Tibial artery (tissue), 4 donors: ENCODE data around the gene C1orf21.
A peak's percentile ranks its signal among the peaks of the same experiment; 100 is the strongest.

ENCODE experiments used
- DNase-seq, 2 donors: peaks; one replicate each; pipeline ENCODE4 v3.0.0-alpha.2; 2019
- H3K27ac ChIP-seq, 2 donors: fragments of 200-600 bp; sonication (generic) in 1 of 2; 1 replicate in 1 of 2; 2 replicates in 1 of 2; pipeline ENCODE4 v1.5.1; 2018 to 2019; ENCODE audit warnings: mild to moderate bottlenecking in 1 of 2
- H3K27me3 ChIP-seq, 2 donors: fragments of 200-600 bp; sonication (generic) in 1 of 2; one replicate each; pipeline versions ENCODE4 v1.5.1 to v1.6.0; 2016 to 2019
- H3K36me3 ChIP-seq, 3 donors: fragments of 200-600 bp; sonication (generic) in 2 of 3; one replicate each; pipeline ENCODE4 v1.5.1; 2016 to 2019; ENCODE audit warnings: mild to moderate bottlenecking in 2 of 3
- H3K4me1 ChIP-seq, 4 donors: fragments of 200-600 bp; sonication (generic) in 2 of 4; 1 replicate in 3 of 4; 2 replicates in 1 of 4; pipeline ENCODE4 v1.5.1; 2016 to 2019
- H3K4me3 ChIP-seq, 2 donors: fragments of 200-600 bp; sonication (generic) in 1 of 2; 1 replicate in 1 of 2; 2 replicates in 1 of 2; pipeline ENCODE4 v1.5.1; 2018 to 2019; ENCODE audit warnings: mild to moderate bottlenecking in 2 of 2
- H3K9me3 ChIP-seq, 3 donors: fragments of 200-600 bp; sonication (generic) in 1 of 3; one replicate each; pipeline ENCODE4 v1.5.1; 2016 to 2019
- CTCF ChIP-seq, 2 experiments: fragments of 200-600 bp in 1 of 2; fragments of 450-650 bp in 1 of 2; IDR thresholded peaks; one replicate each; pipeline ENCODE4 v1.5.1; 2017 to 2019; ENCODE audit warnings: antibody characterized with exemption in 2 of 2, mild to moderate bottlenecking in 1 of 2, moderate library complexity in 1 of 2
- intact Hi-C: fragments of 100-400 bp; cut with DNase I; formaldehyde crosslinking; loops from one replicate; pipeline ENCODE4 v1.15.0; 2023; ENCODE audit warnings: low total_unique reads

Gene C1orf21

DNA sequence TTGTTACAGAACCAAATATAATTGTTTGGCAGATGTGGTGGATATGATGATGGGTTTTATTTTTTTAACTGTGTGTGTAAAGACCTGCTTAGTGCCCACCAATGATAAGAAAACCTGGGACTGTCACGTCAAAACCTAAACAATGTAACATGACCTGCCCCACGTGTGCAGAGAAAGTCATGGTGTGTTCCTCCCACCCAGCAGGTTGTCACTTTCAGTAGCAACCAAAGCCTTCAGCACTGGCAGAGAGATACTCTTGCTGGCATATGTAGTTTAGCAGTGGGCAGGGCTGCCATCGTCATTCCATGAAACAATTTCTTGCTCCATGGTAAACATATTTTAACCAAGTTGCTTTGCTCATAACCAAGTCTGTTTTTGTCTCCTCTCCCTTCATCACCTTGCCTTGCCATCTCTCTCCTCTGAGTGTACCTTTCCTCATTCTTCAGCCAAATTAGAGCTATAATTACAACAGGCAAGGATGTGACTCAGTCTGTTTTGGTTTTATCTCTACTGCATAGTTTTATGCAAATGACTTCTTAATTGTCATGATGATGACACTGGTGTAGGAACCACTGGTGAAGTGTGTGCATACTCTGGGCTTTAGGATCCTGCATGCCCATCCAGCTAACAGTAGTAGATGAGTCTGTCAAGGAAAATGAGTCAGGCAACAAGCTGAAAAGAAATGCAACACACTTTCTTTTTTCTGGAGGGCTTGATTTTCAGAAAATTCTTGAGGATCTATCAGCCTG lies 217.5 kb downstream of the C1orf21 start:
- Histone ChIP-seq H3K4me1 (no peaks in the 10 kb centered on the region), H3K9me3 (no peaks in the 10 kb centered on the region), H3K27me3 (no peaks in the 10 kb centered on the region), H3K27ac (no peak overlapping the region), H3K4me3 (no peak overlapping the region), H3K36me3 (no peaks in the 10 kb centered on the region)
- DNase-seq: no peak
- no peak for TF ChIP-seq CTCF (IDR thresholded peaks at IDR 0.05)
- intact Hi-C loops: no loop called here

DNA sequence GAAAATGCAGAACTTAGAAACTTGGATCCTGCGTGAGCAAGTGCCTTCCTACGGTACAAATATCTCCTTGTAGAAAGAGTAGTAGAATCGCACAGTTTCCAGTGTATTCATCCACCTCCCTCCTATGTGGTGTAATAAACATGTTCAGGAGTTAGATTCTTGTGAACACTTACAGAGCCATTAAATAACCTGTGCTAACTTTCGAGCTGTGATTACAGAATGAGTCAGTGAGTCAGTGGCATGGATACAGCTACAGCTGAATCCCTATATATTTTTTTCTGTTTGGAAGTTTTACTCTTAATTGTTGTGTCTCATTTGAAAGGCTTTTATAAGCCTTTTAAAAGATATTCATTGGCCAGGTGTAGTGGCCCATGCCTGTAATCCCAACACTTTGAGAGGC lies 219.1 kb downstream of the C1orf21 start:
- intact Hi-C loops: no loop called here
- no peak overlapping the region for H3K4me3 ChIP-seq
- no peaks in the 10 kb centered on the region for H3K36me3 ChIP-seq
- no peaks in the 10 kb centered on the region for H3K9me3 ChIP-seq
- TF ChIP-seq CTCF (IDR thresholded peaks at IDR 0.05): no peak
- H3K4me1 ChIP-seq: no peaks in the 10 kb centered on the region
- peak overlapping the region in 1 of 2 donors; percentile 29 for H3K27ac ChIP-seq
- no peaks in the 10 kb centered on the region for H3K27me3 ChIP-seq
- DNase-seq: no peak

DNA sequence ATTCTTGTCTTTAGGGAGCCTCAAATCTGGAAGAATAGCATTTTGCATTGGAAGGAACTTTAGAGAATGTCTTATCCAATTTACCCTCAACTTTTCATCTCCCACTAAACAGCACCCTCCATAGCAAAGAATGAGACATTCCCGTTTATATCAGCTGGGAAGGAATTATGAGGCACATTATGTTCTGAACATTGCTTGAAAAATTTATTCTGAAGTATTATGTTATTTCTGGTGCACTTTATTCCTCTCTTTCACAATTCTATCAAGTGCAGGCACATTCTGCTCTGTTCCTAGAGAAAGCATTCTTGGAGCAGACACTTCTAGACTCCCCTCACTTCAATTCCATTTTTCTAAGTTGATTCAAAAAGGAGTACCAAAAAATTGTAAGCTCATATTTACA lies 220.0 kb downstream of the C1orf21 start:
- intact Hi-C loops: no loop called here

DNA sequence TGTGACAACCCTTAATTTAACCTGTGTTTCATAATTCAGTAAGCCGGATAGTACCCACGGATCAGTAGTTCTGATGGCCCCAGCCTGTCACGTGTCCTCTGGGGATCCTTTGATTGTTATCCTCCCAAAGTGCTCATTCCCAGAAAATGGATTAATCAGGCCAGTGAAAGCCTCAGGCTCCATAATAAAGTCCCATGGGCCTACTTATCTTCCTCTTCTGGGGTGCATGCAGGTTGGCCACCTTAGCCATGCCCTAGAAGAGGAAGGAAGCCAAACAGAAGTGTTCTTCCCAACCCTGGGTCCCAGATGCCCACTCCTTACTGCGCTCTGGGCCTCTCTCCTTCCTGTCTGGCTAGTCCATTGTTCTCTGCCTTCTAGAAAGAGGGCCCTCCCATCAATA lies 221.8 kb downstream of the C1orf21 start:
- no peak for DNase-seq
- Histone ChIP-seq H3K4me1 (no peaks in the 10 kb centered on the region), H3K36me3 (no peaks in the 10 kb centered on the region), H3K9me3 (no peaks in the 10 kb centered on the region), H3K4me3 (no peak overlapping the region), H3K27ac (no peak overlapping the region), H3K27me3 (no peaks in the 10 kb centered on the region)
- TF ChIP-seq CTCF (IDR thresholded peaks at IDR 0.05): no peak
- intact Hi-C loops: no loop called here

More for the DNA sequence above, 220.0 kb downstream of the C1orf21 start:
- Histone ChIP-seq H3K4me3 (no peak overlapping the region), H3K27ac (peak overlapping the region in 1 of 2 donors; percentile 29), H3K36me3 (no peaks in the 10 kb centered on the region), H3K4me1 (no peaks in the 10 kb centered on the region), H3K27me3 (no peaks in the 10 kb centered on the region), H3K9me3 (no peaks in the 10 kb centered on the region)
- no peak for TF ChIP-seq CTCF (IDR thresholded peaks at IDR 0.05)
- DNase-seq: no peak

- intact Hi-C loops: no loop called here
- H3K4me1 ChIP-seq: no peaks in the 10 kb centered on the region
- DNase-seq: no peak
- H3K27me3 ChIP-seq: no peaks in the 10 kb centered on the region
- no peak overlapping the region for H3K27ac ChIP-seq
- H3K36me3 ChIP-seq: no peaks in the 10 kb centered on the region
- H3K9me3 ChIP-seq: no peaks in the 10 kb centered on the region
- TF ChIP-seq CTCF (IDR thresholded peaks at IDR 0.05): no peak
- H3K4me3 ChIP-seq: no peak overlapping the region
Observed at GRCh38 chr1:184608990-184609389, 222.2 kb downstream of the C1orf21 start.
